Trophoblast cell (in vitro differentiated cells and primary cell): ENCODE data around the gene PRIMA1. TPM values are rescaled to one million over a fixed set of nuclear protein-coding genes. Genes with fewer than 3 reads are reported as not detected.

Experiments
- DNase-seq, 2 donors: peaks; one replicate each; pipeline ENCODE4 v3.0.0-alpha.2; 2016
- H2AFZ ChIP-seq: 2 replicates; pipeline ENCODE4 v1.6.1; 2013; ENCODE audit warnings: low read length, moderate library complexity, mild to moderate bottlenecking; ENCODE audit not compliant: insufficient read depth, poor library complexity
- H2AK5ac ChIP-seq: 2 replicates; pipeline ENCODE4 v1.6.1; 2013; ENCODE audit warnings: mild to moderate bottlenecking, low read length
- H2BK120ac ChIP-seq: 2 replicates; pipeline ENCODE4 v1.6.1; 2013; ENCODE audit warnings: low read length, mild to moderate bottlenecking, moderate library complexity; ENCODE audit not compliant: insufficient read depth, poor library complexity
- H2BK12ac ChIP-seq: 2 replicates; pipeline ENCODE4 v1.6.1; 2013; ENCODE audit warnings: mild to moderate bottlenecking, low read length, moderate library complexity
- H2BK5ac ChIP-seq: 2 replicates; pipeline ENCODE4 v1.6.1; 2013; ENCODE audit warnings: low read length, low read depth, moderate library complexity, mild to moderate bottlenecking; ENCODE audit not compliant: poor library complexity
- H3K14ac ChIP-seq: 2 replicates; pipeline ENCODE4 v1.6.1; 2013; ENCODE audit warnings: mild to moderate bottlenecking, low read length
- H3K18ac ChIP-seq: 2 replicates; pipeline ENCODE4 v1.6.1; 2013; ENCODE audit warnings: mild to moderate bottlenecking, low read length
- H3K23ac ChIP-seq: 2 replicates; pipeline ENCODE4 v1.6.1; 2013; ENCODE audit warnings: low read length
- H3K27ac ChIP-seq: 2 replicates; pipeline ENCODE4 v1.5.1; 2013; ENCODE audit warnings: low read depth, mild to moderate bottlenecking, inconsistent platforms, low read length, moderate library complexity
- H3K27me3 ChIP-seq: 2 replicates; pipeline ENCODE4 v1.6.1; 2013; ENCODE audit warnings: inconsistent platforms, mild to moderate bottlenecking, low read length, moderate library complexity; ENCODE audit not compliant: insufficient read depth
- H3K36me3 ChIP-seq, 2 experiments: 1 replicate in 1 of 2; 2 replicates in 1 of 2; pipeline ENCODE4 v1.6.1; 2013; ENCODE audit warnings: low read length in 2 of 2, mild to moderate bottlenecking in 2 of 2, moderate library complexity in 1 of 2; ENCODE audit not compliant: insufficient read depth in 2 of 2, control insufficient read depth in 1 of 2
- H3K4ac ChIP-seq: 2 replicates; pipeline ENCODE4 v1.6.1; 2013; ENCODE audit warnings: low read depth, mild to moderate bottlenecking, low read length, moderate library complexity
- H3K4me1 ChIP-seq, 2 experiments: 1 replicate in 1 of 2; 2 replicates in 1 of 2; pipeline ENCODE4 v1.6.1; 2013; ENCODE audit warnings: low read length in 2 of 2, mild to moderate bottlenecking in 2 of 2, moderate library complexity in 1 of 2; ENCODE audit not compliant: insufficient read depth in 2 of 2, control insufficient read depth in 1 of 2
- H3K4me2 ChIP-seq: 2 replicates; pipeline ENCODE4 v1.6.1; 2013; ENCODE audit warnings: inconsistent platforms, mild to moderate bottlenecking, low read length, moderate library complexity
- H3K4me3 ChIP-seq: 2 replicates; pipeline ENCODE4 v1.5.1; 2013; ENCODE audit warnings: mild to moderate bottlenecking, low read depth, low read length, inconsistent platforms
- H3K79me1 ChIP-seq: one replicate; pipeline ENCODE4 v1.6.1; 2013; ENCODE audit warnings: low read length
- H3K79me2 ChIP-seq: 2 replicates; pipeline ENCODE4 v1.6.1; 2013; ENCODE audit warnings: low read length, mild to moderate bottlenecking; ENCODE audit not compliant: control insufficient read depth, insufficient read depth, poor library complexity
- H3K9ac ChIP-seq: 2 replicates; pipeline ENCODE4 v1.6.1; 2013; ENCODE audit warnings: mild to moderate bottlenecking, low read length
- H3K9me3 ChIP-seq: 2 replicates; pipeline ENCODE4 v1.6.1; 2013; ENCODE audit warnings: low read depth, mild to moderate bottlenecking, control low read depth, inconsistent platforms, low read length; ENCODE audit not compliant: insufficient read depth
- H4K12ac ChIP-seq: 2 replicates; pipeline ENCODE4 v1.6.1; 2013; ENCODE audit warnings: low read depth, mild to moderate bottlenecking, low read length, moderate library complexity
- H4K8ac ChIP-seq: 2 replicates; pipeline ENCODE4 v1.6.1; 2013; ENCODE audit warnings: low read depth, mild to moderate bottlenecking, low read length, moderate library complexity
- H4K91ac ChIP-seq: one replicate; pipeline ENCODE4 v1.6.1; 2013; ENCODE audit warnings: low read depth, mild to moderate bottlenecking, low read length, moderate library complexity
- WGBS: extraction: QIAGEN DNeasy Blood & Tissue Kit; methylation state at CpG from one replicate; pipeline ENCODE4 v1.1.7; 2013; ENCODE audit warnings: missing lambda C conversion rate; ENCODE audit not compliant: insufficient read length, insufficient coverage; ENCODE audit errors: extremely low coverage; 5-methylcytosine and 5-hydroxymethylcytosine counted together
- polyA plus RNA-seq: library from polyadenylated mRNA; stranded (reverse); fragments of 200-250 nt; gene quantifications from 2 replicates; pipeline ENCODE4 v1.2.3, GENCODE V29; 2013

PRIMA1 gene
- 0.18 and 0.21 TPM in 2 replicates for polyA plus RNA-seq

DNA sequence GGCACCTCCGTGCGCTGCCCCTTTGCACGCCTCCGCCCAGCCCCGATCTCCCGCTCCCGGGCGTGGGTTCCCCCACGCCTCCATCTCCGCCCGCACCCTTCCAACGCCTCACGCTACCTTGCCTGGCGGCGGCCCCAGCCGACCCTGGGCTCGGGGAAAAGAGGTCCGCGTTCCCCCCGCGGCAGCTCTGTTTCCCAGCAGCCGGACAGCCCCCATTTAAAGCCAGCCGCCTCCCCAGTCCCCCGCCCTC lies at the start of gene PRIMA1:
Gene PRIMA1 (minus strand): TSS at position 193 of the 250 bp plus-strand sequence. CDS start 767 bp downstream, outside the sequence.
- no peaks in the 10 kb centered on the region for H3K9me3 ChIP-seq
- peaks cover 28% of the 10 kb centered on the region for H3K27me3 ChIP-seq
- H2BK120ac ChIP-seq = no peak within 1 kb of the TSS
- peaks cover 0 to 7% of the 10 kb centered on the region in 2 experiments for H3K4me1 ChIP-seq
- H3K4ac ChIP-seq = no peak within 1 kb of the TSS
- peak within 1 kb of the TSS; percentile 94 for H3K4me2 ChIP-seq
- no peak within 1 kb of the TSS for H2BK12ac ChIP-seq
- DNase-seq = no peak
- no peaks in the 10 kb centered on the region for H3K79me2 ChIP-seq
- no peak within 1 kb of the TSS for H3K27ac ChIP-seq
- no peak within 1 kb of the TSS for H4K8ac ChIP-seq
- no CpG with 5 or more reads among the region's 24 CpGs for WGBS
- H3K18ac ChIP-seq = no peak within 1 kb of the TSS
- H4K91ac ChIP-seq = no peak within 1 kb of the TSS
- H2AFZ ChIP-seq = peak within 1 kb of the TSS; percentile 10
- no peaks in the 10 kb centered on the region for H3K36me3 ChIP-seq
- H3K9ac ChIP-seq = no peak within 1 kb of the TSS
- no peaks in the 10 kb centered on the region for H3K79me1 ChIP-seq
- no peak within 1 kb of the TSS for H2BK5ac ChIP-seq
- peak within 1 kb of the TSS; percentile 66 for H3K4me3 ChIP-seq
- H3K23ac ChIP-seq = no peak within 1 kb of the TSS
- no peak within 1 kb of the TSS for H3K14ac ChIP-seq
- no peak within 1 kb of the TSS for H4K12ac ChIP-seq
- no peak within 1 kb of the TSS for H2AK5ac ChIP-seq

- H3K27ac ChIP-seq = no peak overlapping the region
- no peak overlapping the region for H3K23ac ChIP-seq
- H4K8ac ChIP-seq = no peak overlapping the region
- no peak overlapping the region for H3K4me3 ChIP-seq
- no peaks in the 10 kb centered on the region for H3K9me3 ChIP-seq
- no peak overlapping the region for H2BK5ac ChIP-seq
- H3K4ac ChIP-seq = no peak overlapping the region
- H2BK12ac ChIP-seq = no peak overlapping the region
- no peak overlapping the region for H4K91ac ChIP-seq
- no peak overlapping the region for H2AK5ac ChIP-seq
- no peak overlapping the region for H3K9ac ChIP-seq
- H2AFZ ChIP-seq = no peak overlapping the region
- H3K18ac ChIP-seq = no peak overlapping the region
- no peak overlapping the region for H2BK120ac ChIP-seq
- H3K79me2 ChIP-seq = no peaks in the 10 kb centered on the region
- H4K12ac ChIP-seq = no peak overlapping the region
- peaks cover 0 to 4% of the 10 kb centered on the region in 2 experiments for H3K4me1 ChIP-seq
- no peak overlapping the region for H3K14ac ChIP-seq
- H3K4me2 ChIP-seq = no peak overlapping the region
- no peaks in the 10 kb centered on the region for H3K36me3 ChIP-seq
- no peaks in the 10 kb centered on the region for H3K27me3 ChIP-seq
- whole genome bisulfite sequencing = no CpG with 5 or more reads among the region's 9 CpGs
- no peaks in the 10 kb centered on the region for H3K79me1 ChIP-seq
- DNase-seq = no peak
Measured at GRCh38 chr14:93834699-93835371, 46.5 kb upstream of the PRIMA1 start.

GRCh38 chr14:93832665-93833064 lies 44.4 kb upstream of the PRIMA1 start:
- no peak overlapping the region for H2BK120ac ChIP-seq
- H3K14ac ChIP-seq = no peak overlapping the region
- no peak overlapping the region for H4K91ac ChIP-seq
- H3K27ac ChIP-seq = no peak overlapping the region
- no peak for DNase-seq
- H2AK5ac ChIP-seq = no peak overlapping the region
- no peak overlapping the region for H2BK12ac ChIP-seq
- H3K4me3 ChIP-seq = no peak overlapping the region
- no peaks in the 10 kb centered on the region for H3K79me2 ChIP-seq
- no peaks in the 10 kb centered on the region for H3K36me3 ChIP-seq
- no peak overlapping the region for H4K12ac ChIP-seq
- no CpG with 5 or more reads among the region's 3 CpGs for WGBS
- no peaks in the 10 kb centered on the region for H3K79me1 ChIP-seq
- no peak overlapping the region for H3K18ac ChIP-seq
- no peak overlapping the region for H3K4me2 ChIP-seq
- H2BK5ac ChIP-seq = no peak overlapping the region
- H3K23ac ChIP-seq = no peak overlapping the region
- H4K8ac ChIP-seq = no peak overlapping the region
- no peak overlapping the region for H3K9ac ChIP-seq
- H3K27me3 ChIP-seq = no peaks in the 10 kb centered on the region
- peaks cover 0 to 4% of the 10 kb centered on the region in 2 experiments for H3K4me1 ChIP-seq
- H3K9me3 ChIP-seq = no peaks in the 10 kb centered on the region
- no peak overlapping the region for H3K4ac ChIP-seq
- no peak overlapping the region for H2AFZ ChIP-seq

- H2BK120ac ChIP-seq = no peak overlapping the region
- H3K14ac ChIP-seq = no peak overlapping the region
- H3K36me3 ChIP-seq = no peaks in the 10 kb centered on the region
- H2BK12ac ChIP-seq = no peak overlapping the region
- H3K79me2 ChIP-seq = no peaks in the 10 kb centered on the region
- no peak overlapping the region for H3K4me2 ChIP-seq
- no peak overlapping the region for H4K12ac ChIP-seq
- H3K23ac ChIP-seq = no peak overlapping the region
- H3K4ac ChIP-seq = no peak overlapping the region
- no CpG with 5 or more reads among the region's 3 CpGs for WGBS
- no peak overlapping the region for H2BK5ac ChIP-seq
- H3K18ac ChIP-seq = no peak overlapping the region
- H2AFZ ChIP-seq = no peak overlapping the region
- no peak overlapping the region for H4K91ac ChIP-seq
- DNase-seq = no peak
- H3K9ac ChIP-seq = no peak overlapping the region
- H3K4me3 ChIP-seq = no peak overlapping the region
- no peak overlapping the region for H2AK5ac ChIP-seq
- H3K27me3 ChIP-seq = no peaks in the 10 kb centered on the region
- H3K9me3 ChIP-seq = no peaks in the 10 kb centered on the region
- H3K79me1 ChIP-seq = no peaks in the 10 kb centered on the region
- H3K4me1 ChIP-seq = peaks cover 0 to 4% of the 10 kb centered on the region in 2 experiments
- no peak overlapping the region for H4K8ac ChIP-seq
- no peak overlapping the region for H3K27ac ChIP-seq
Measured at GRCh38 chr14:93832081-93832480, 43.8 kb upstream of the PRIMA1 start.
